Neural cell (in vitro differentiated cells): ENCODE measurements around the gene MYCBP2. TPM values are rescaled to one million over a fixed set of nuclear protein-coding genes. Genes with fewer than 3 reads are reported as not detected.

Source experiments
- H2AFZ ChIP-seq: fragments of 200-600, 300-800 bp; sonication (generic), shearing (Covaris generic); 2 replicates; pipeline ENCODE4 v1.6.0; 2014; ENCODE audit warnings: low read depth, mild to moderate bottlenecking, antibody characterized with exemption, low read length, moderate library complexity
- H3F3A ChIP-seq: fragments of 200-600 bp; shearing (Covaris generic); 2 replicates; pipeline ENCODE4 v1.6.1; 2016; ENCODE audit warnings: mild to moderate bottlenecking, moderate library complexity, mixed read lengths, antibody characterized with exemption, low read length; ENCODE audit not compliant: insufficient read depth, poor library complexity, severe bottlenecking
- H3K27ac ChIP-seq: fragments of 200-600, 300-800 bp; sonication (generic), shearing (Covaris generic); 2 replicates; pipeline ENCODE4 v1.5.1; 2014; ENCODE audit warnings: mild to moderate bottlenecking, low read length, moderate library complexity
- H3K27me3 ChIP-seq: fragments of 300-800, 200-600 bp; sonication (generic), shearing (Covaris generic); 2 replicates; pipeline ENCODE4 v1.6.0; 2014; ENCODE audit warnings: mild to moderate bottlenecking, low read depth, low read length, moderate library complexity; ENCODE audit not compliant: insufficient read depth
- H3K36me3 ChIP-seq: fragments of 300-800, 200-600 bp; sonication (generic), shearing (Covaris generic); 2 replicates; pipeline ENCODE4 v1.5.1; 2014; ENCODE audit warnings: mild to moderate bottlenecking, antibody characterized with exemption, low read length, moderate library complexity; ENCODE audit not compliant: insufficient read depth
- H3K4me2 ChIP-seq: fragments of 300-800, 200-600 bp; sonication (generic), shearing (Covaris generic); 2 replicates; pipeline ENCODE4 v1.6.0; 2014; ENCODE audit warnings: mild to moderate bottlenecking, low read length
- H3K4me3 ChIP-seq: fragments of 300-800, 200-600 bp; sonication (generic), shearing (Covaris generic); 2 replicates; pipeline ENCODE4 v1.5.1; 2014; ENCODE audit warnings: mild to moderate bottlenecking, low read length, moderate library complexity
- H3K79me2 ChIP-seq: fragments of 200-600 bp; shearing (Covaris generic); replicated peaks from 2 replicates; pipeline ENCODE4 v1.6.0; 2014; ENCODE audit warnings: mild to moderate bottlenecking, low read length, moderate library complexity; ENCODE audit not compliant: insufficient read depth
- H3K9ac ChIP-seq: fragments of 300-800, 200-600 bp; sonication (generic), shearing (Covaris generic); 2 replicates; pipeline ENCODE4 v1.6.1; 2016; ENCODE audit warnings: mild to moderate bottlenecking, low read length, mixed read lengths
- H3K9me2 ChIP-seq: fragments of 200-600 bp; shearing (Covaris generic); 2 replicates; pipeline ENCODE4 v1.6.1; 2016; ENCODE audit warnings: mild to moderate bottlenecking, low read length, mixed read lengths; ENCODE audit not compliant: insufficient read depth
- H3K9me3 ChIP-seq: fragments of 200-600, 300-800 bp; sonication (generic), shearing (Covaris generic); 2 replicates; pipeline ENCODE4 v1.6.1; 2016; ENCODE audit warnings: mild to moderate bottlenecking, mixed run types, low read length, moderate library complexity, mixed read lengths
- H4K20me1 ChIP-seq: fragments of 200-600 bp; shearing (Covaris generic); 2 replicates; pipeline ENCODE4 v1.6.1; 2016; ENCODE audit warnings: mild to moderate bottlenecking, mixed run types; ENCODE audit not compliant: insufficient read depth
- CTCF ChIP-seq: fragments of 450-650 bp; IDR thresholded peaks from 2 replicates; pipeline ENCODE4 v1.5.1; 2014; ENCODE audit warnings: antibody characterized with exemption, mild to moderate bottlenecking, moderate library complexity; ENCODE audit not compliant: poor library complexity, severe bottlenecking
- EP300 ChIP-seq: fragments of 450-650 bp; conservative IDR thresholded peaks from 2 replicates; pipeline ENCODE4 v1.6.1; 2014; ENCODE audit warnings: antibody characterized with exemption, mild to moderate bottlenecking, moderate library complexity; ENCODE audit not compliant: poor library complexity, severe bottlenecking
- EZH2 ChIP-seq: fragments of 200-600, 300-800 bp; shearing (Covaris generic), sonication (generic); IDR thresholded peaks from 2 replicates; pipeline ENCODE4 v1.6.1; 2014; ENCODE audit warnings: antibody characterized with exemption, low read length, borderline replicate concordance, mild to moderate bottlenecking; ENCODE audit not compliant: insufficient read depth, poor library complexity, severe bottlenecking
- MXI1 ChIP-seq: fragments of 450-650 bp; conservative IDR thresholded peaks from 2 replicates; pipeline ENCODE4 v1.6.1; 2014; ENCODE audit warnings: antibody characterized with exemption, mild to moderate bottlenecking; ENCODE audit not compliant: poor library complexity, severe bottlenecking
- POLR2AphosphoS5 ChIP-seq: IDR thresholded peaks from 2 replicates; pipeline ENCODE4 v1.6.1; 2012
- RAD21 ChIP-seq: fragments of 450-650 bp; conservative IDR thresholded peaks from 2 replicates; pipeline ENCODE4 v1.6.1; 2014; ENCODE audit warnings: antibody characterized with exemption, mild to moderate bottlenecking, moderate library complexity
- REST ChIP-seq: IDR thresholded peaks from 2 replicates; pipeline ENCODE4 v1.6.1; 2012; ENCODE audit warnings: borderline replicate concordance
- SMC3 ChIP-seq: fragments of 450-650 bp; conservative IDR thresholded peaks from 2 replicates; pipeline ENCODE4 v1.6.1; 2014; ENCODE audit warnings: antibody characterized with exemption, mild to moderate bottlenecking, moderate library complexity; ENCODE audit not compliant: poor library complexity
- TAF1 ChIP-seq: IDR thresholded peaks from 2 replicates; pipeline ENCODE4 v1.6.1; 2012; ENCODE audit warnings: low read depth
- polyA plus RNA-seq: library from polyadenylated mRNA; depleted of rRNA; stranded (reverse); fragments of >200 nt; gene quantifications from 2 replicates; pipeline ENCODE4 v1.2.3, GENCODE V29; 2014

MYCBP2 gene
- polyA plus RNA-seq, 1 donor from 2014 or later: 135 TPM

GRCh38 chr13:77310161-77310560 lies 16.7 kb downstream of the MYCBP2 start:
- no peak overlapping the region for H3K4me3 ChIP-seq
- H4K20me1 ChIP-seq: no peaks in the 10 kb centered on the region
- H3F3A ChIP-seq: no peaks in the 10 kb centered on the region
- peaks cover 3% of the 10 kb centered on the region for H3K9me3 ChIP-seq
- no peaks in the 10 kb centered on the region for H3K27me3 ChIP-seq
- H3K27ac ChIP-seq: no peak overlapping the region
- H2AFZ ChIP-seq: no peak overlapping the region
- H3K9me2 ChIP-seq: no peaks in the 10 kb centered on the region
- H3K4me2 ChIP-seq: no peak overlapping the region
- TF ChIP-seq MXI1 (no peak), SMC3 (no peak), POLR2AphosphoS5 (no peak), RAD21 (no peak), TAF1 (no peak), EP300 (no peak), EZH2 (no peak), REST (no peak), CTCF (no peak)
- no peak overlapping the region for H3K9ac ChIP-seq
- H3K36me3 ChIP-seq: no peaks in the 10 kb centered on the region
- H3K79me2 ChIP-seq: peaks cover 95% of the 10 kb centered on the region

GRCh38 chr13:77309254-77309653 lies 17.6 kb downstream of the MYCBP2 start:
- H3K36me3 ChIP-seq: no peaks in the 10 kb centered on the region
- H3K4me2 ChIP-seq: no peak overlapping the region
- peaks cover 3% of the 10 kb centered on the region for H3K9me3 ChIP-seq
- no peak overlapping the region for H2AFZ ChIP-seq
- H3K9me2 ChIP-seq: no peaks in the 10 kb centered on the region
- no peak overlapping the region for H3K9ac ChIP-seq
- peaks cover 98% of the 10 kb centered on the region for H3K79me2 ChIP-seq
- no peaks in the 10 kb centered on the region for H4K20me1 ChIP-seq
- H3F3A ChIP-seq: no peaks in the 10 kb centered on the region
- TF ChIP-seq MXI1 (no peak), SMC3 (no peak)
- H3K27ac ChIP-seq: no peak overlapping the region
- no peaks in the 10 kb centered on the region for H3K27me3 ChIP-seq
- no peak overlapping the region for H3K4me3 ChIP-seq

GRCh38 chr13:77306458-77306857 lies 20.4 kb downstream of the MYCBP2 start:
- H3K9ac ChIP-seq: no peak overlapping the region
- H3K9me3 ChIP-seq: no peaks in the 10 kb centered on the region
- H3K27ac ChIP-seq: no peak overlapping the region

More at GRCh38 chr13:77306458-77306857, 20.4 kb downstream of the MYCBP2 start:
- Histone ChIP-seq H3K36me3 (no peaks in the 10 kb centered on the region), H3K9me2 (no peaks in the 10 kb centered on the region), H2AFZ (no peak overlapping the region), H3K79me2 (peaks cover 96% of the 10 kb centered on the region), H3F3A (no peaks in the 10 kb centered on the region), H4K20me1 (no peaks in the 10 kb centered on the region), H3K4me3 (no peak overlapping the region), H3K4me2 (no peak overlapping the region), H3K27me3 (no peaks in the 10 kb centered on the region)
- no peak for TF ChIP-seq RAD21
- no peak for TF ChIP-seq EZH2
- no peak for TF ChIP-seq SMC3
- no peak for TF ChIP-seq MXI1
- no peak for TF ChIP-seq EP300
- TF ChIP-seq REST: no peak
- no peak for TF ChIP-seq POLR2AphosphoS5
- TF ChIP-seq CTCF: no peak
- no peak for TF ChIP-seq TAF1
